ENCODE measurements around the gene TERB2. TPM values are rescaled to one million over a fixed set of nuclear protein-coding genes. Genes with fewer than 3 reads are reported as not detected.
"Not testable (repeated sequence)": the region's sequence is repeated elsewhere in the genome, so short reads cannot be mapped to it uniquely, and the experiment has no call there.

TERB2 gene, protein sequence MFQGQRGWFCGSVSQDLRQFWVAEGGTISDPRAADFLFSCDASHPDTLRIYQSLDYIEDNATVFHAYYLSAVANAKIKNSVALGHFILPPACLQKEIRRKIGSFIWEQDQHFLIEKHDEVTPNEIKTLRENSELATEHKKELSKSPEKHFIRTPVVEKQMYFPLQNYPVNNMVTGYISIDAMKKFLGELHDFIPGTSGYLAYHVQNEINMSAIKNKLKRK
- total RNA-seq: not detected

DNA sequence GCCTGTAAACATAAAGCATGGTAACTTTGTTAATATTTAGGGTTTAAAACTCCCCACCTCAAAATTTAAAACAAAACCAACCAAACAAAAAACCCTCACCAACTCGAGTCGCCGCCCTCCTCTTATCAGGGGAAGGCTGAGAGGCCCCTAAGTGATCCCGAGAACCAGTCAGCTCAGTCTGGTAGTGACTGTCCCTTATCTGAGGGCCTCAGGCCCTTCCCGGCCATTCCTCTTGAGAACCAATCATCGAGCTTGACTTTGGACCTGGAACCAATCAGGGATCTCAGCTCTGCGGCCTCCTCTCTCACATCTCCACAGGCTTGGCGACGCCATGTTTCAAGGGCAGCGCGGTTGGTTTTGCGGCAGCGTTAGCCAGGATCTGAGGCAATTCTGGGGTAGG lies at the start of gene TERB2:
Gene TERB2 (plus strand): TSS at position 300 of the 400 bp plus-strand sequence. CDS start 32 bp downstream, at position 332.
- H3K4me3 ChIP-seq: no peak within 1 kb of the TSS
- no peaks in the 10 kb centered on the region for H3K36me3 ChIP-seq
- no peaks in the 10 kb centered on the region for H3K4me1 ChIP-seq
- DNase-seq: no peak
- no peak within 1 kb of the TSS for H3K27ac ChIP-seq
- 88 to 89% methylated on average over 13 of the region's 13 CpGs for WGBS, 2 donors
- TF ChIP-seq EP300 (IDR thresholded peaks at IDR 0.05): no peak
- TF ChIP-seq, protein P1, sequence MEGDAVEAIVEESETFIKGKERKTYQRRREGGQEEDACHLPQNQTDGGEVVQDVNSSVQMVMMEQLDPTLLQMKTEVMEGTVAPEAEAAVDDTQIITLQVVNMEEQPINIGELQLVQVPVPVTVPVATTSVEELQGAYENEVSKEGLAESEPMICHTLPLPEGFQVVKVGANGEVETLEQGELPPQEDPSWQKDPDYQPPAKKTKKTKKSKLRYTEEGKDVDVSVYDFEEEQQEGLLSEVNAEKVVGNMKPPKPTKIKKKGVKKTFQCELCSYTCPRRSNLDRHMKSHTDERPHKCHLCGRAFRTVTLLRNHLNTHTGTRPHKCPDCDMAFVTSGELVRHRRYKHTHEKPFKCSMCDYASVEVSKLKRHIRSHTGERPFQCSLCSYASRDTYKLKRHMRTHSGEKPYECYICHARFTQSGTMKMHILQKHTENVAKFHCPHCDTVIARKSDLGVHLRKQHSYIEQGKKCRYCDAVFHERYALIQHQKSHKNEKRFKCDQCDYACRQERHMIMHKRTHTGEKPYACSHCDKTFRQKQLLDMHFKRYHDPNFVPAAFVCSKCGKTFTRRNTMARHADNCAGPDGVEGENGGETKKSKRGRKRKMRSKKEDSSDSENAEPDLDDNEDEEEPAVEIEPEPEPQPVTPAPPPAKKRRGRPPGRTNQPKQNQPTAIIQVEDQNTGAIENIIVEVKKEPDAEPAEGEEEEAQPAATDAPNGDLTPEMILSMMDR (IDR thresholded peaks at IDR 0.05): no peak
- no peak for TF ChIP-seq POLR2AphosphoS5 (IDR thresholded peaks at IDR 0.05)
- TF ChIP-seq POLR2A (IDR thresholded peaks at IDR 0.05): no peak
- no peaks in the 10 kb centered on the region for H3K9me3 ChIP-seq
- ATAC-seq (ENCODE audit: low FRiP score in 2 of 2): no peak
- no peaks in the 10 kb centered on the region for H3K27me3 ChIP-seq

DNA sequence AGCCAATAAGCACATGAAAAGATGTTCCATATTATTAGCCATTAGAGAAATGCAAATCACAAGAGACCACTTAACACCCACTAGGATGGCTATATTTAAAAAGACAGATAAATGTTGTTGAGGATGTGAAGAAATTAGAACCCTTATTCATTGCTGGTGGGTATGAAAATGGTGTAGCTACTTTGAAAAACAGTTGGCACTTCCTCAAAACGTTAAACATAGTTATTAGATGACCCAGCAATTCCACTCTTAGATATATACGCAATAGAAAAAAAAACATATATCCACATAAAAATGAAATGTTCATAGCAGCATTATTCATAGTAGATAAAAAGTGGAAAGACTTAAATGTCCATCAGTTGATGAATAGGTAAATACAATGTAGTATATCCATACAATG lies 47.1 kb upstream of the TERB2 start:
- Histone ChIP-seq H3K4me1 (peaks cover 0 to 5% (median 0%) of the 10 kb centered on the region in 4 donors), H3K36me3 (no peaks in the 10 kb centered on the region), H3K27ac (no peak overlapping the region), H3K27me3 (no peaks in the 10 kb centered on the region), H3K4me3 (no peak overlapping the region), H3K9me3 (no peaks in the 10 kb centered on the region)
- ATAC-seq (ENCODE audit: low FRiP score in 2 of 2) (no peak), DNase-seq (no peak)
- TF ChIP-seq POLR2A (IDR thresholded peaks at IDR 0.05): no peak
- no peak for TF ChIP-seq POLR2AphosphoS5 (IDR thresholded peaks at IDR 0.05)
- TF ChIP-seq, protein P1 (IDR thresholded peaks at IDR 0.05): no peak
- no peak for TF ChIP-seq EP300 (IDR thresholded peaks at IDR 0.05)
- WGBS, 2 donors: 59% methylated on average over 2 of the region's 2 CpGs

DNA sequence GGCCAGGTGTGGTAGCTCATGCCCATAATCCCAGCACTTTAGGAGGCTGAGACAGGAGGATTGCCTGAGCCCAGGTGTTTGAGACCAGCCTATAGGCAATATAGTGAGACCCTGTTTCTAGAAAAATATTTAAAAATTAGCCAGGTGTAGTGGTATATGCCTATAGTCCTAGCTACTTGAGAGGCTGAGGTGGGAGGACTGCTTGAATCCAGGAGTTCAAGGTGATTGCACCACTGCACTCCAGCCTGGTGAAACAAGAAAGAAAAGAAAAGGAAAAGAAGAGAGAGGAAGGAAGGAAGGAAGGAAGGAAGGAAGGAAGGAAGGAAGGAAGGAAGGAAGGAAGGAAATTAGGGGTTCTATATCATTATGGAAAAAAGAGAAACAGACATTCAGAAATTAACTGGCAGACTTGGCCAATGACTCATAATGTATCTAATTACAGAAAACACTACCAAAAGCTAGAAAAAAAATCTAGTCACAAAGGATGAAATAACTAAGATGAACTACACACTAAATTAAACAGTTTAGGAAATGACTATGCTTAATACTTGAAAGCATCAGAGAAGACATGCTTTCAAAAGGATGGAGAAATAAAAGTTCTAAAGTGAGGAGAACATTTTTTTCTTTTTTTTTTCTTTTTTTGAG lies 45.4 kb upstream of the TERB2 start:
- no peaks in the 10 kb centered on the region for H3K27me3 ChIP-seq
- H3K4me1 ChIP-seq: no peaks in the 10 kb centered on the region
- TF ChIP-seq POLR2A (IDR thresholded peaks at IDR 0.05) (no peak), EP300 (IDR thresholded peaks at IDR 0.05) (no peak), POLR2AphosphoS5 (IDR thresholded peaks at IDR 0.05) (no peak)
- TF ChIP-seq, protein P1 (IDR thresholded peaks at IDR 0.05): no peak
- no peak overlapping the region for H3K4me3 ChIP-seq
- no peaks in the 10 kb centered on the region for H3K36me3 ChIP-seq
- ATAC-seq (ENCODE audit: low FRiP score in 2 of 2): no peak
- no peaks in the 10 kb centered on the region for H3K9me3 ChIP-seq
- no peak overlapping the region for H3K27ac ChIP-seq
- no peak for DNase-seq

DNA sequence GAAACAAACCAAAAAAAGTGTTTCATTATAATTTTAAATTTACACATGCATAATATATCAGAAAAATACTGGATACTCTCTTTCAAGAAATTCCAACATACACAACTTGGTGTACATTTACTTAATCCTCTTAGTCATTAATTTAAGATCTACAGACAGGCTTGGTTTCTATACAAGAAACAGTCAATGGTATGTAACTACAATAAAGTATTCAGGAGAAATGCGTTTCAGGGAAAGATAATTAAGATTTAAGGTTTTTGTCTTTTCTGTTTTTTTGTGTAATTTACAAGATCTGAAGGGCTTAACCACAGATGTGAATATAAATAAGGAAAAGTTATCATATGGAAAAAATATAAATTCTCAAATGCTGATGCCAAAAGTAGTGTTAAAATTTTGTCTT lies 44.3 kb upstream of the TERB2 start:
- WGBS, 2 donors: 86 to 100% methylated on average over 1 of the region's 1 CpG
- not testable (repeated sequence) for ATAC-seq (ENCODE audit: low FRiP score in 2 of 2)

DNA sequence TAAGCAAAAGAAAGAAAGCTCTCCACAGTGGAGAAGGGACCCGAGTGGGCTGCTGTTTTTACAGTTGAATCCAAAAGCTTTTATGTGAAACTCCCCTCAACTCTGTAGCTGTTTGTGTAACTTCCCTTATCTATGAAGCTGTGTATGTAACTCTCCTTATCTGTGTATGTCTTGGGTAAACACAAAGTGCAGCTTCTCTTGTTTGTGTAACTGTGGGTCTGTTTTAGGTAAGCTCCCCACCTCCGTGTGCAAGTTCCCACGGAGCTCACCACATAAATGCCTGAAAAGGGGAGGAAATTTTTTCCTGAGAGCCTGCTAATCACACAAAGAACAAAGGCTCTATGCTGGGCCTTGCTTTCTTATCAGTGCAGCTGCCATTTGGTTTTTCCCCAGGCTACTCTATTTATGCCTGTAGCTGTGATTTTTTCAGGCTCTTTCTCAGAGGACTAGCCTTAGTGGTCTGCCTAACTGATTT lies 43.5 kb upstream of the TERB2 start:
- 31 to 49% methylated on average over 3 of the region's 3 CpGs for WGBS, 2 donors
- H3K36me3 ChIP-seq; DNase-seq; ATAC-seq (ENCODE audit: low FRiP score in 2 of 2); H3K27me3 ChIP-seq; H3K27ac ChIP-seq; H3K4me3 ChIP-seq; H3K9me3 ChIP-seq; H3K4me1 ChIP-seq: not testable (repeated sequence)

More for the DNA sequence above, 44.3 kb upstream of the TERB2 start:
- not testable (repeated sequence) for H3K36me3 ChIP-seq, H3K4me3 ChIP-seq, DNase-seq, H3K4me1 ChIP-seq, H3K27ac ChIP-seq, H3K27me3 ChIP-seq, H3K9me3 ChIP-seq

DNA sequence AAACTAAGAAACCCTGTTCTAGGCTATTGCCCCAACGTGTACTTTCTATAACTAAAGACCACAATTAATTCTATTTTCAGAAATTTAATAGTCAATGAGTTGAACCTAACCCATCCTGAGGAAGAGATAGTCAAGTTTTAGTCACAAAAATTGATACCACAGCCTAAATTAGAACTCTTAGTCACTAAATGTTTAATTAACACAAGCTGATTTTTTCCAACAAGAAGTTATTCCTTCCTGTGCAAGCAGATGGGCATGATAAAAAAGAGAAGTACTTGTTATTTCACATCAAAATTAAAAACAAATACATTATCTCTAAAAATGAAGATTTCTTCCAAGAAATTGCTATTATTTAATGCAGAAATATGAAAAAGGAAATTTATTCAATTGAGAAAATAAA lies 38.4 kb upstream of the TERB2 start:
- no peak for TF ChIP-seq POLR2A (IDR thresholded peaks at IDR 0.05)
- TF ChIP-seq, protein P1 (IDR thresholded peaks at IDR 0.05): no peak
- no peak for TF ChIP-seq EP300 (IDR thresholded peaks at IDR 0.05)
- TF ChIP-seq POLR2AphosphoS5 (IDR thresholded peaks at IDR 0.05): no peak
- WGBS, 2 donors: 52 to 68% methylated on average over 1 of the region's 1 CpG
- H3K9me3 ChIP-seq: no peaks in the 10 kb centered on the region

DNA sequence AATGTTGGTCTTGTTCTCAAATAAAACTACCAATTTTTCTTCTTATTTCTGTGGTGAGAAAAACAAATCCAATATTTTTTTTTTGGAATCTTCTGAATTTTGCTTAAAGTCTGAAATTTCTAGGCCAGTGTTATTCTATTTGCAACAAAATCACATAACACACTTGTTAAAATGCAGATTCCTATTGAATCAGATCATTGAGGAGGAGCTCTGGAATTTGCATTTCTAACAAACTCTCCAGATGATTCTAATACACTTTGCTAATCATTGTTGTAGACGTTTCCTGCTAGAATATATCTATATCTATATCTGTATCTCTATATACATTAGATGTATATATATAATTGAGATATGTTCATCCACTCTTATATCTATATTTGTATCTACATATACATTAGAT lies 27.8 kb upstream of the TERB2 start:
- ATAC-seq (ENCODE audit: low FRiP score in 2 of 2); H3K27ac ChIP-seq; H3K4me1 ChIP-seq; H3K9me3 ChIP-seq; H3K36me3 ChIP-seq; DNase-seq; H3K27me3 ChIP-seq; H3K4me3 ChIP-seq: not testable (repeated sequence)
- 57 to 70% methylated on average over 1 of the region's 1 CpG for WGBS, 2 donors

More for the DNA sequence above, 38.4 kb upstream of the TERB2 start:
- Histone ChIP-seq H3K27me3 (no peaks in the 10 kb centered on the region), H3K27ac (no peak overlapping the region), H3K4me3 (no peak overlapping the region), H3K36me3 (no peaks in the 10 kb centered on the region), H3K4me1 (no peaks in the 10 kb centered on the region)
- ATAC-seq (ENCODE audit: low FRiP score in 2 of 2) (no peak), DNase-seq (no peak)

DNA sequence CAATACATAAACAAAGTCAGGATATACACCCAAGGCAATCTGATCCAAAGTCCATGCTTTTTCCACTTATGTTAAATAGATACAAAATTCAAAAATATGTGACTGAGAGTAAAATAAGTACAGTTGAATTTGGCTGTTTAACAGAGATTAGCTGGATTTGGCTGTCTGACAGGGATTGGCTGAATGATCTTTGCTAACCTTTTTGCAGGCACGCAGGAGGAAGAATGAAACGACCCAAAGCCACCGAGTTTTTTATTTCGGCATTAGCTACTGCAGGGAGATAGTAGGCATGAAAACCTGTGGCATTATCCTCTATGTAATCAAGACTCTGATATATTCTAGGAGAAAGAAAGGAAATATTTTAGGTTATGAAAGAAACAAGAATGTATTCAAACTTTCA lies 26.2 kb upstream of the TERB2 start:
- ATAC-seq (ENCODE audit: low FRiP score in 2 of 2); DNase-seq; H3K4me3 ChIP-seq; H3K36me3 ChIP-seq; H3K27ac ChIP-seq; H3K27me3 ChIP-seq; H3K4me1 ChIP-seq; H3K9me3 ChIP-seq: not testable (repeated sequence)
- 50 to 72% methylated on average over 4 of the region's 4 CpGs for WGBS, 2 donors

Measured in upper lobe of left lung (tissue), 6 donors.